ENCODE data around the gene HECTD4.

HECTD4 gene

GRCh38 chr12:112149596-112149995, 232.6 kb downstream of the HECTD4 start:
- DNase-seq = no peak

- no peak for DNase-seq
Measured at GRCh38 chr12:112148031-112148513, 234.2 kb downstream of the HECTD4 start.

- DNase-seq = no peak
Measured at GRCh38 chr12:112146123-112146522, 236.1 kb downstream of the HECTD4 start.

- DNase-seq = no peak
Measured at GRCh38 chr12:112140728-112141127, 241.5 kb downstream of the HECTD4 start.

GRCh38 chr12:112134731-112135130, 247.5 kb downstream of the HECTD4 start:
- no peak for DNase-seq

- DNase-seq = no peak
Measured at GRCh38 chr12:112133418-112133817, 248.8 kb downstream of the HECTD4 start.

- DNase-seq = no peak
Measured at GRCh38 chr12:112131686-112132085, 250.5 kb downstream of the HECTD4 start.

GRCh38 chr12:112130441-112130998, 251.7 kb downstream of the HECTD4 start:
- no peak for DNase-seq

GRCh38 chr12:112126911-112127310, 255.3 kb downstream of the HECTD4 start:
- DNase-seq = no peak

GRCh38 chr12:112126000-112126438, 256.2 kb downstream of the HECTD4 start:
- DNase-seq = no peak

GRCh38 chr12:112125250-112125999, 256.8 kb downstream of the HECTD4 start, which contains the start of gene TRAFD1:
TSS of gene TRAFD1 (plus strand) at chr12:112125560. CDS start at chr12:112130523, 4,963 bp downstream.
- peak; percentile 83 for DNase-seq

GRCh38 chr12:112124918-112125249, 257.3 kb downstream of the HECTD4 start:
- no peak for DNase-seq

- DNase-seq = no peak
Measured at GRCh38 chr12:112122823-112123690, 259.2 kb downstream of the HECTD4 start.

- no peak for DNase-seq
Measured at GRCh38 chr12:112121780-112122565, 260.3 kb downstream of the HECTD4 start.

GRCh38 chr12:112117685-112118084, 264.5 kb downstream of the HECTD4 start:
- no peak for DNase-seq

- peak; percentile 62 for DNase-seq
Measured at GRCh38 chr12:112116232-112117060, 265.8 kb downstream of the HECTD4 start.

GRCh38 chr12:112115259-112116045, 266.8 kb downstream of the HECTD4 start:
- no peak for DNase-seq

GRCh38 chr12:112112409-112113133, 269.7 kb downstream of the HECTD4 start:
- DNase-seq = no peak

- DNase-seq = no peak
Measured at GRCh38 chr12:112111931-112112330, 270.3 kb downstream of the HECTD4 start.
